Breast epithelium (tissue), 4 donors: ENCODE data around the gene PFDN1. TPM values are rescaled to one million over a fixed set of nuclear protein-coding genes. Genes with fewer than 3 reads are reported as not detected.

Experiments
- DNase-seq, 2 donors: peaks; one replicate each; pipeline ENCODE4 v3.0.0-alpha.2; 2019; ENCODE audit warnings: low spot score in 2 of 2
- H3K27ac ChIP-seq, 2 donors: fragments of 200-600 bp; sonication (generic) in 1 of 2; one replicate each; pipeline ENCODE4 v1.5.1; 2016 to 2019; ENCODE audit warnings: mild to moderate bottlenecking in 1 of 2
- H3K27me3 ChIP-seq, 2 donors: fragments of 200-600 bp; sonication (generic) in 1 of 2; one replicate each; pipeline versions ENCODE4 v1.5.1 to v1.6.0; 2017 to 2019; ENCODE audit warnings: control low read depth in 1 of 2, mild to moderate bottlenecking in 1 of 2
- H3K36me3 ChIP-seq: fragments of 200-600 bp; one replicate; pipeline ENCODE4 v1.5.1; 2019
- H3K4me1 ChIP-seq, 2 donors: fragments of 200-600 bp; sonication (generic); one replicate each; pipeline ENCODE4 v1.5.1; 2016 to 2019; ENCODE audit warnings: control low read depth in 1 of 2
- H3K4me3 ChIP-seq, 3 donors: fragments of 200-600 bp; sonication (generic); 1 replicate in 2 of 3; 2 replicates in 1 of 3; pipeline ENCODE4 v1.5.1; 2016 to 2019; ENCODE audit warnings: mild to moderate bottlenecking in 3 of 3, moderate library complexity in 2 of 3
- H3K9me3 ChIP-seq, 2 donors: fragments of 200-600 bp; sonication (generic) in 1 of 2; one replicate each; pipeline ENCODE4 v1.5.1; 2016 to 2019; ENCODE audit warnings: control low read depth in 1 of 2
- CTCF ChIP-seq, 3 donors: fragments of 450-650 bp; IDR thresholded peaks; one replicate each; pipeline ENCODE4 v1.5.1; 2016 to 2017; ENCODE audit warnings: antibody characterized with exemption in 3 of 3, mild to moderate bottlenecking in 3 of 3, moderate library complexity in 3 of 3
- POLR2A ChIP-seq: fragments of 450-650 bp; IDR thresholded peaks from one replicate; pipeline ENCODE4 v1.6.1; 2016; ENCODE audit warnings: antibody characterized with exemption, mild to moderate bottlenecking, moderate library complexity
- POLR2AphosphoS5 ChIP-seq, 3 donors: sonication (generic); formaldehyde crosslinking; IDR thresholded peaks; one replicate each; pipeline ENCODE4 v1.6.1; 2017; ENCODE audit warnings: antibody characterized with exemption in 3 of 3
- intact Hi-C: fragments of 100-400 bp; cut with DNase I; formaldehyde crosslinking; loops from one replicate; pipeline ENCODE4 v1.15.1; 2023; ENCODE audit warnings: low total_unique reads
- total RNA-seq, 3 donors: library from RNA; depleted of rRNA; stranded (reverse); fragments of >200 nt; gene quantifications; one replicate each; pipeline ENCODE4 v1.1.0, GENCODE V29; 2016

The PFDN1 gene
- total RNA-seq, 3 donors from 2014 or later = 72.2 to 93.4 (median 86.3) TPM

- intact Hi-C loops = no loop called here
- H3K27me3 ChIP-seq = no peaks in the 10 kb centered on the region
- DNase-seq = peak in 1 of 2 donors; percentile 58
- no peaks in the 10 kb centered on the region for H3K4me1 ChIP-seq
- peak overlapping the region in 1 of 3 donors; percentile 0 for H3K4me3 ChIP-seq
- H3K36me3 ChIP-seq = no peaks in the 10 kb centered on the region
- peak overlapping the region; percentile 73 to 77 for H3K27ac ChIP-seq
- TF ChIP-seq POLR2A = no peak
- TF ChIP-seq POLR2AphosphoS5 (IDR thresholded peaks at IDR 0.05) = peak in 1 of 3 donors; percentile 14
- no peaks in the 10 kb centered on the region for H3K9me3 ChIP-seq
Observed at GRCh38 chr5:140261403-140262171, 41.3 kb downstream of the PFDN1 start.

- no peaks in the 10 kb centered on the region for H3K9me3 ChIP-seq
- no peaks in the 10 kb centered on the region for H3K27me3 ChIP-seq
- no peak overlapping the region for H3K27ac ChIP-seq
- intact Hi-C loops = no loop called here
- no peak overlapping the region for H3K4me3 ChIP-seq
- DNase-seq = no peak
- no peaks in the 10 kb centered on the region for H3K36me3 ChIP-seq
- H3K4me1 ChIP-seq = no peaks in the 10 kb centered on the region
- no peak for TF ChIP-seq POLR2AphosphoS5 (IDR thresholded peaks at IDR 0.05)
- TF ChIP-seq CTCF (IDR thresholded peaks at IDR 0.05) = no peak
- TF ChIP-seq POLR2A = no peak
Observed at GRCh38 chr5:140260089-140260656, 42.7 kb downstream of the PFDN1 start.

- H3K4me1 ChIP-seq = no peaks in the 10 kb centered on the region
- H3K4me3 ChIP-seq = no peak overlapping the region
- no peaks in the 10 kb centered on the region for H3K9me3 ChIP-seq
- TF ChIP-seq CTCF (IDR thresholded peaks at IDR 0.05) (no peak), POLR2AphosphoS5 (IDR thresholded peaks at IDR 0.05) (no peak), POLR2A (no peak)
- intact Hi-C loops = no loop called here
- no peak for DNase-seq
- H3K36me3 ChIP-seq = no peaks in the 10 kb centered on the region
- no peak overlapping the region for H3K27ac ChIP-seq
- no peaks in the 10 kb centered on the region for H3K27me3 ChIP-seq
Observed at GRCh38 chr5:140259500-140259899, 43.4 kb downstream of the PFDN1 start.

GRCh38 chr5:140258873-140259272 lies 44.0 kb downstream of the PFDN1 start:
- Histone ChIP-seq H3K27ac (no peak overlapping the region), H3K27me3 (no peaks in the 10 kb centered on the region), H3K9me3 (no peaks in the 10 kb centered on the region), H3K4me3 (no peak overlapping the region), H3K4me1 (no peaks in the 10 kb centered on the region), H3K36me3 (no peaks in the 10 kb centered on the region)
- no peak for DNase-seq
- intact Hi-C loops = no loop called here
- no peak for TF ChIP-seq POLR2A
- TF ChIP-seq POLR2AphosphoS5 (IDR thresholded peaks at IDR 0.05) = no peak
- no peak for TF ChIP-seq CTCF (IDR thresholded peaks at IDR 0.05)

- TF ChIP-seq POLR2AphosphoS5 (IDR thresholded peaks at IDR 0.05) (no peak), CTCF (IDR thresholded peaks at IDR 0.05) (no peak), POLR2A (no peak)
- intact Hi-C loops = no loop called here
- no peaks in the 10 kb centered on the region for H3K36me3 ChIP-seq
- no peak overlapping the region for H3K4me3 ChIP-seq
- no peaks in the 10 kb centered on the region for H3K4me1 ChIP-seq
- no peaks in the 10 kb centered on the region for H3K9me3 ChIP-seq
- DNase-seq = no peak
- H3K27ac ChIP-seq = no peak overlapping the region
- no peaks in the 10 kb centered on the region for H3K27me3 ChIP-seq
Observed at GRCh38 chr5:140258016-140258415, 44.9 kb downstream of the PFDN1 start.
